ENCODE data around the gene KCNK3. TPM values are rescaled to one million over a fixed set of nuclear protein-coding genes. Genes with fewer than 3 reads are reported as not detected.

KCNK3 gene
- total and polyA plus RNA-seq, 9 donors = 0.76 to 78.2 (median 2.1) TPM

- TF ChIP-seq EP300 (IDR thresholded peaks at IDR 0.05) = no peak
- TF ChIP-seq, protein P1, sequence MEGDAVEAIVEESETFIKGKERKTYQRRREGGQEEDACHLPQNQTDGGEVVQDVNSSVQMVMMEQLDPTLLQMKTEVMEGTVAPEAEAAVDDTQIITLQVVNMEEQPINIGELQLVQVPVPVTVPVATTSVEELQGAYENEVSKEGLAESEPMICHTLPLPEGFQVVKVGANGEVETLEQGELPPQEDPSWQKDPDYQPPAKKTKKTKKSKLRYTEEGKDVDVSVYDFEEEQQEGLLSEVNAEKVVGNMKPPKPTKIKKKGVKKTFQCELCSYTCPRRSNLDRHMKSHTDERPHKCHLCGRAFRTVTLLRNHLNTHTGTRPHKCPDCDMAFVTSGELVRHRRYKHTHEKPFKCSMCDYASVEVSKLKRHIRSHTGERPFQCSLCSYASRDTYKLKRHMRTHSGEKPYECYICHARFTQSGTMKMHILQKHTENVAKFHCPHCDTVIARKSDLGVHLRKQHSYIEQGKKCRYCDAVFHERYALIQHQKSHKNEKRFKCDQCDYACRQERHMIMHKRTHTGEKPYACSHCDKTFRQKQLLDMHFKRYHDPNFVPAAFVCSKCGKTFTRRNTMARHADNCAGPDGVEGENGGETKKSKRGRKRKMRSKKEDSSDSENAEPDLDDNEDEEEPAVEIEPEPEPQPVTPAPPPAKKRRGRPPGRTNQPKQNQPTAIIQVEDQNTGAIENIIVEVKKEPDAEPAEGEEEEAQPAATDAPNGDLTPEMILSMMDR (IDR thresholded peaks at IDR 0.05) = no peak
- TF ChIP-seq POLR2A (IDR thresholded peaks at IDR 0.05) = no peak
- intact Hi-C loops (cut with DNase I) = no loop called here
- Histone ChIP-seq H3K9me3 (no peaks in the 10 kb centered on the region), H3K36me3 (no peaks in the 10 kb centered on the region), H3K27me3 (no peaks in the 10 kb centered on the region), H3K4me1 (ENCODE audit: insufficient read depth) (peaks cover 16% of the 10 kb centered on the region), H3K4me3 (no peak overlapping the region), H3K27ac (no peak overlapping the region)
- WGBS, 3 donors = 88 to 94% (median 91%) methylated on average over 5 of the region's 5 CpGs
- no peak for DNase-seq
These were observed 83.8 kb downstream of the KCNK3 start for GRCh38 chr2:26776195-26776800.

DNA sequence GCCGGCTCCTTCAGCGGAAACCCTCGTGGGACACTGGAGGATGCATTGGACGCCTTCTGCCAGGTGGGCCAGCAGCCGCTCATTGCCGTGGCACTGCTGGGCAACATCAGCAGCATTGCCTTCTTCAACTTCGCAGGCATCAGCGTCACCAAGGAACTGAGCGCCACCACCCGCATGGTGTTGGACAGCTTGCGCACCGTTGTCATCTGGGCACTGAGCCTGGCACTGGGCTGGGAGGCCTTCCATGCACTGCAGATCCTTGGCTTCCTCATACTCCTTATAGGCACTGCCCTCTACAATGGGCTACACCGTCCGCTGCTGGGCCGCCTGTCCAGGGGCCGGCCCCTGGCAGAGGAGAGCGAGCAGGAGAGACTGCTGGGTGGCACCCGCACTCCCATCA, 85.6 kb downstream of the KCNK3 start:
- intact Hi-C loops (cut with DNase I) = no loop called here
- H3K27me3 ChIP-seq = no peaks in the 10 kb centered on the region
- no peak overlapping the region for H3K27ac ChIP-seq
- no peaks in the 10 kb centered on the region for H3K9me3 ChIP-seq
- no peaks in the 10 kb centered on the region for H3K4me1 ChIP-seq (ENCODE audit: insufficient read depth)
- no peak for TF ChIP-seq EP300 (IDR thresholded peaks at IDR 0.05)
- TF ChIP-seq, protein P1 (IDR thresholded peaks at IDR 0.05) = no peak
- no peak for TF ChIP-seq POLR2A (IDR thresholded peaks at IDR 0.05)
- H3K36me3 ChIP-seq = no peaks in the 10 kb centered on the region
- WGBS, 3 donors = 93 to 95% (median 93%) methylated on average over 12 to 18 of the region's 18 CpGs
- no peak for DNase-seq
- no peak overlapping the region for H3K4me3 ChIP-seq

DNA sequence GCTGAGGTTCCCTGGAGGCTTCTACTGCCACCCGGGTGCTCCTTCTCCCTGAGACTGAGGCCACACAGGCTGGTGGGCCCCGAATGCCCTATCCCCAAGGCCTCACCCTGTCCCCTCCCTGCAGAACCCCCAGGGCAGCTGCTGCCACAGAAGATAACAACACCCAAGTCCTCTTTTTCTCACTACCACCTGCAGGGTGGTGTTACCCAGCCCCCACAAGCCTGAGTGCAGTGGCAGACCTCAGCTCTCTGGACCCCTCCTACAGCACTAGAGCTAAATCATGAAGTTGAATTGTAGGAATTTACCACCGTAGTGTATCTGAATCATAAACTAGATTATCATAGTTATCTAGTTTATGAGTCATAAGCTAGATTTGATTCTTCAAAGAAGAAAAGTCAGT, 86.0 kb downstream of the KCNK3 start:
- H3K36me3 ChIP-seq = no peaks in the 10 kb centered on the region
- no peak overlapping the region for H3K27ac ChIP-seq
- no peak overlapping the region for H3K4me3 ChIP-seq
- no peaks in the 10 kb centered on the region for H3K4me1 ChIP-seq (ENCODE audit: insufficient read depth)
- intact Hi-C loops (cut with DNase I) = no loop called here
- TF ChIP-seq POLR2A (IDR thresholded peaks at IDR 0.05) (no peak), EP300 (IDR thresholded peaks at IDR 0.05) (no peak)
- TF ChIP-seq, protein P1 (IDR thresholded peaks at IDR 0.05) = no peak
- DNase-seq = no peak
- WGBS, 3 donors = 76 to 84% (median 80%) methylated on average over 3 of the region's 3 CpGs
- H3K9me3 ChIP-seq = no peaks in the 10 kb centered on the region
- H3K27me3 ChIP-seq = no peaks in the 10 kb centered on the region

DNA sequence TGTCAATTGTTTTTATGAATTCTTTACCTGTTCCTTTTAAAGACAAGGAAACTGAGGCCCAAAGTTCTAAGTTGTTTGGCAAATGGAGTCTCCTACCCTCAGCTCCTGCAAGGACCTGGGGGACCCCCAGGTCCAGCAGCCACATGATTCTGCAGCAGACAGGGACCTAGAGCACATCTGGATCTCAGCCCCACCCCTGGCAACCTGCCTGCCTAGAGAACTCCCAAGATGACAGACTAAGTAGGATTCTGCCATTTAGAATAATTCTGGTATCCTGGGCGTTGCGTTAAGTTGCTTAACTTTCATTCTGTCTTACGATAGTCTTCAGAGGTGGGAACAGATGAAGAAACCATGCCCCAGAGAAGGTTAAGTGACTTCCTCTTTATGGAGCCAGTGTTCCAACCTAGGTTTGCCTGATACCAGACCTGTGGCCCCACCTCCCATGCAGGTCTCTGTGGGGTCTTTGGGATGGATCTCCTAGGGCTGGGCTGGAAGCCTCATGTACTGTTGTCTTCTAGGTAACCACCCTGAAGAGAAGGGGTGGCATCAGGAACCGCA, 87.8 kb downstream of the KCNK3 start:
- Histone ChIP-seq H3K4me1 (ENCODE audit: insufficient read depth) (no peaks in the 10 kb centered on the region), H3K4me3 (no peak overlapping the region), H3K27me3 (no peaks in the 10 kb centered on the region), H3K36me3 (no peaks in the 10 kb centered on the region), H3K27ac (no peak overlapping the region), H3K9me3 (no peaks in the 10 kb centered on the region)
- DNase-seq = no peak
- intact Hi-C loops (cut with DNase I) = no loop called here
- TF ChIP-seq EP300 (IDR thresholded peaks at IDR 0.05) = no peak
- WGBS, 3 donors = 94 to 97% (median 95%) methylated on average over 4 of the region's 4 CpGs

Small RNA genes lying within 50 kb of the gene (small RNA-seq; reads per million reads assigned to genes)
- gene AC015977.1 = not detected

Other genes starting within 250 kb of the KCNK3 start
- under 1 TPM in 5 of 7 donors, not detected in 2; under 0.01 to 0.37 (median 0.17) TPM for gene OTOF, start 214.6 kb upstream of the KCNK3 start, total RNA-seq
- gene OTOF, start 214.6 kb upstream of the KCNK3 start, polyA plus RNA-seq = under 1 TPM; 0.16 to 0.33 TPM
- not detected for gene CIB4, start 51.4 kb upstream of the KCNK3 start, total RNA-seq
- gene CIB4, start 51.4 kb upstream of the KCNK3 start, polyA plus RNA-seq = 1 to 10 TPM in 1 of 2 donors, not detected in 1; 3.9 TPM
- 10 to 100 TPM; 13.1 to 53.5 (median 26.8) TPM for gene SLC35F6, start 71.6 kb downstream of the KCNK3 start, total RNA-seq
- gene SLC35F6, start 71.6 kb downstream of the KCNK3 start, polyA plus RNA-seq = 10 to 100 TPM; 11.1 to 27.3 TPM
- 1 to 10 TPM in 1 of 7 donors, under 1 TPM in 2, not detected in 4; 0.56 to 1.0 (median 0.87) TPM for gene CENPA, start 93.3 kb downstream of the KCNK3 start, total RNA-seq
- 1 to 10 TPM in 1 of 2 donors, under 1 TPM in 1; 0.21 to 1.4 TPM for gene CENPA, start 93.3 kb downstream of the KCNK3 start, polyA plus RNA-seq
- under 1 TPM in 4 of 7 donors, not detected in 3; 0.11 to 0.78 (median 0.26) TPM for gene DPYSL5, start 155.4 kb downstream of the KCNK3 start, total RNA-seq
- under 1 TPM; 0.05 to 0.16 TPM for gene DPYSL5, start 155.4 kb downstream of the KCNK3 start, polyA plus RNA-seq

Measured in ovary (tissue), 9 donors.